ENCODE measurements around the gene OR1B1.
"Not testable (repeated sequence)": the region's sequence is repeated elsewhere in the genome, so short reads cannot be mapped to it uniquely, and the experiment has no call there.

GRCh38 chr9:122583284-122583683 is 74.1 kb downstream of the OR1B1 start, which contains the start of gene OR1L8:
- TF ChIP-seq CTCF, POLR2A (IDR thresholded peaks at IDR 0.05): not testable (repeated sequence)
